Activated CD8-positive, alpha-beta T cell treated with anti-CD3 and anti-CD28 coated beads for 36 hours (primary cell): ENCODE data around the gene ZNF681. TPM values are rescaled to one million over a fixed set of nuclear protein-coding genes. Genes with fewer than 3 reads are reported as not detected.
"Not testable (repeated sequence)": the region's sequence is repeated elsewhere in the genome, so short reads cannot be mapped to it uniquely, and the experiment has no call there.

Source experiments
- ATAC-seq: fragments of 200-7000 bp; cut with Tn5 transposase; one replicate; pipeline ENCODE4 v1.10.0; 2021; ENCODE audit warnings: mild to moderate bottlenecking, moderate library complexity
- CTCF ChIA-PET: fragments of 350-600 bp; sonication (Branson Sonifier 250); formaldehyde crosslinking; loops from one replicate; lab custom pipeline; 2021; ENCODE audit warnings: antibody characterized with exemption; lab: Charles Lee
- POLR2A ChIA-PET: fragments of 350-600 bp; sonication (Branson Sonifier 250); formaldehyde crosslinking; loops from one replicate; lab custom pipeline; 2021; ENCODE audit warnings: antibody characterized with exemption; lab: Charles Lee
- DNase-seq: peaks from one replicate; pipeline ENCODE4 v3.0.0-alpha.2; 2020
- H3K27ac Mint-ChIP-seq: one replicate; pipeline ENCODE4 v1.8.0; 2021; ENCODE audit warnings: mild to moderate bottlenecking, mixed read lengths
- H3K27me3 Mint-ChIP-seq: one replicate; pipeline ENCODE4 v1.8.0; 2021; ENCODE audit warnings: mixed read lengths
- H3K36me3 Mint-ChIP-seq: one replicate; pipeline ENCODE4 v1.8.0; 2021; ENCODE audit warnings: low read depth, mixed read lengths
- H3K4me1 Mint-ChIP-seq: one replicate; pipeline ENCODE4 v1.8.0; 2021; ENCODE audit warnings: low read depth, mixed read lengths
- H3K4me3 Mint-ChIP-seq: one replicate; pipeline ENCODE4 v1.8.0; 2021; ENCODE audit warnings: mild to moderate bottlenecking, moderate library complexity, mixed read lengths
- H3K9me3 Mint-ChIP-seq: one replicate; pipeline ENCODE4 v1.8.0; 2021; ENCODE audit warnings: mixed read lengths
- CTCF ChIP-seq: fragments of 200-600 bp; IDR thresholded peaks from one replicate; pipeline ENCODE4 v1.8.0; 2022; ENCODE audit warnings: antibody characterized with exemption, mild to moderate bottlenecking
- intact Hi-C: fragments of 100-400 bp; cut with micrococcal nuclease; formaldehyde crosslinking; loops from one replicate; pipeline ENCODE4 v1.10.0; 2022
- total RNA-seq, 2 experiments: library from RNA; stranded (reverse); gene quantifications; one replicate each; pipeline ENCODE4 v1.2.3, GENCODE V29; 2021

Gene ZNF681
- total RNA-seq, 2 experiments from 2014 or later = 5.0 to 6.4 TPM

GRCh38 chr19:23698711-23699520, 59.8 kb downstream of the ZNF681 start:
- peak overlapping the region; percentile 42 for H3K27ac Mint-ChIP-seq
- POLR2A ChIA-PET = interaction anchor here (1.0 kb wide), 1 partner anchor 23 kb away, joined by 3 read pairs; no protein-coding TSS in a partner anchor
- CTCF ChIA-PET = no interaction called here

GRCh38 chr19:23692937-23693336, 65.8 kb downstream of the ZNF681 start:
- H3K4me1 Mint-ChIP-seq, H3K27ac Mint-ChIP-seq, intact Hi-C loops, DNase-seq, H3K27me3 Mint-ChIP-seq, H3K36me3 Mint-ChIP-seq, POLR2A ChIA-PET, CTCF ChIA-PET, H3K4me3 Mint-ChIP-seq, H3K9me3 Mint-ChIP-seq, ATAC-seq: not testable (repeated sequence)

More at GRCh38 chr19:23698711-23699520, 59.8 kb downstream of the ZNF681 start:
- Mint-ChIP-seq H3K9me3 (no peaks in the 10 kb centered on the region), H3K36me3 (no peaks in the 10 kb centered on the region), H3K4me1 (no peaks in the 10 kb centered on the region), H3K4me3 (no peak overlapping the region), H3K27me3 (no peaks in the 10 kb centered on the region)
- no peak for TF ChIP-seq CTCF
- ATAC-seq = peak; percentile 37
- DNase-seq = no peak
- intact Hi-C loops = no loop called here

Other genes starting within 250 kb of the ZNF681 start
- gene ZNF675, start 71.7 kb downstream of the ZNF681 start, total RNA-seq = 10 to 100 TPM; 21.1 to 24.3 TPM
- 10 to 100 TPM; 19.1 to 20.7 TPM for gene ZNF726, start 156.0 kb upstream of the ZNF681 start, total RNA-seq